Central memory CD4-positive, alpha-beta T cell (primary cell): Measurements from ENCODE around the gene TLNRD1.
A peak's percentile ranks its signal among the peaks of the same experiment; 100 is the strongest.

ENCODE experiments used
- DNase-seq: peaks from one replicate; pipeline ENCODE4 v3.0.0; 2022

Gene TLNRD1

GRCh38 chr15:80978685-80979329, 21.9 kb upstream of the TLNRD1 start:
- DNase-seq: no peak

GRCh38 chr15:80979538-80980200, 21.1 kb upstream of the TLNRD1 start:
- no peak for DNase-seq

GRCh38 chr15:80982205-80982604, 18.5 kb upstream of the TLNRD1 start:
- no peak for DNase-seq

- no peak for DNase-seq
Observed at GRCh38 chr15:80982839-80983238, 17.9 kb upstream of the TLNRD1 start.

GRCh38 chr15:80984856-80985255, 15.9 kb upstream of the TLNRD1 start:
- DNase-seq: no peak

- no peak for DNase-seq
Observed at GRCh38 chr15:80985981-80986380, 14.7 kb upstream of the TLNRD1 start.

GRCh38 chr15:80986487-80986886, 14.2 kb upstream of the TLNRD1 start:
- no peak for DNase-seq

GRCh38 chr15:80988148-80988796, 12.5 kb upstream of the TLNRD1 start:
- DNase-seq: no peak

GRCh38 chr15:80989081-80989517, 11.6 kb upstream of the TLNRD1 start:
- no peak for DNase-seq

- DNase-seq: peak; percentile 91
Observed at GRCh38 chr15:80989518-80990478, 10.9 kb upstream of the TLNRD1 start, which contains the start of gene MESD. MESD (minus strand) TSS chr15:80989819; CDS start chr15:80989791, 28 bp downstream.

- no peak for DNase-seq
Observed at GRCh38 chr15:80990955-80991354, 9.8 kb upstream of the TLNRD1 start.

- no peak for DNase-seq
Observed at GRCh38 chr15:80991421-80991820, 9.3 kb upstream of the TLNRD1 start.

- DNase-seq: no peak
Observed at GRCh38 chr15:80992006-80992405, 8.7 kb upstream of the TLNRD1 start.

GRCh38 chr15:80992441-80992840, 8.3 kb upstream of the TLNRD1 start:
- no peak for DNase-seq

GRCh38 chr15:80996247-80996646, 4.5 kb upstream of the TLNRD1 start:
- no peak for DNase-seq

- no peak for DNase-seq
Observed at GRCh38 chr15:80997692-80998091, 3.0 kb upstream of the TLNRD1 start.

GRCh38 chr15:80998251-80998650, 2.5 kb upstream of the TLNRD1 start:
- DNase-seq: no peak

GRCh38 chr15:80999623-81000036, 1.1 kb upstream of the TLNRD1 start:
- DNase-seq: peak; percentile 69

GRCh38 chr15:81000144-81000623, 539 bp upstream of the TLNRD1 start:
- no peak for DNase-seq

- peak; percentile 46 for DNase-seq
Observed at GRCh38 chr15:81001152-81002008, 657 bp downstream of the TLNRD1 start.

- DNase-seq: no peak
Observed at GRCh38 chr15:81002009-81002330, 1.2 kb downstream of the TLNRD1 start.
